Activated CD8-positive, alpha-beta memory T cell treated with anti-CD3 and anti-CD28 coated beads, Interleukin-2, amount 10 ng/mL, durations not matched to agents 7 days and 5 days (primary cell): ENCODE data around the gene ACP2. TPM values are rescaled to one million over a fixed set of nuclear protein-coding genes. Genes with fewer than 3 reads are reported as not detected.

Source experiments
- ATAC-seq: fragments of 150-1000 bp; cut with Tn5 transposase; one replicate; pipeline ENCODE4 v1.10.0; 2021; ENCODE audit warnings: moderate library complexity
- CTCF ChIA-PET: fragments of 350-600 bp; sonication (Branson Sonifier 250); formaldehyde crosslinking; loops from one replicate; lab custom pipeline; 2021; ENCODE audit warnings: antibody characterized with exemption; lab: Charles Lee
- DNase-seq: peaks from one replicate; pipeline ENCODE4 v3.0.0-alpha.2; 2020
- H3K27ac Mint-ChIP-seq: one replicate; pipeline ENCODE4 v1.8.0; 2021; ENCODE audit warnings: mild to moderate bottlenecking, mixed read lengths
- H3K27me3 Mint-ChIP-seq: one replicate; pipeline ENCODE4 v1.8.0; 2021; ENCODE audit warnings: mixed read lengths
- H3K36me3 Mint-ChIP-seq: one replicate; pipeline ENCODE4 v1.8.0; 2021; ENCODE audit warnings: mild to moderate bottlenecking, mixed read lengths
- H3K4me1 Mint-ChIP-seq: one replicate; pipeline ENCODE4 v1.8.0; 2021; ENCODE audit warnings: mixed read lengths
- H3K4me3 Mint-ChIP-seq: one replicate; pipeline ENCODE4 v1.8.0; 2021; ENCODE audit warnings: mild to moderate bottlenecking, moderate library complexity, mixed read lengths
- H3K9me3 Mint-ChIP-seq: one replicate; pipeline ENCODE4 v1.8.0; 2022; ENCODE audit warnings: low read depth, mixed read lengths
- total RNA-seq, 2 experiments: library from RNA; stranded (reverse); gene quantifications; one replicate each; pipeline ENCODE4 v1.2.3, GENCODE V29; 2021

The ACP2 gene
- total RNA-seq, 2 experiments from 2014 or later, result 26.0 to 29.7 TPM

DNA sequence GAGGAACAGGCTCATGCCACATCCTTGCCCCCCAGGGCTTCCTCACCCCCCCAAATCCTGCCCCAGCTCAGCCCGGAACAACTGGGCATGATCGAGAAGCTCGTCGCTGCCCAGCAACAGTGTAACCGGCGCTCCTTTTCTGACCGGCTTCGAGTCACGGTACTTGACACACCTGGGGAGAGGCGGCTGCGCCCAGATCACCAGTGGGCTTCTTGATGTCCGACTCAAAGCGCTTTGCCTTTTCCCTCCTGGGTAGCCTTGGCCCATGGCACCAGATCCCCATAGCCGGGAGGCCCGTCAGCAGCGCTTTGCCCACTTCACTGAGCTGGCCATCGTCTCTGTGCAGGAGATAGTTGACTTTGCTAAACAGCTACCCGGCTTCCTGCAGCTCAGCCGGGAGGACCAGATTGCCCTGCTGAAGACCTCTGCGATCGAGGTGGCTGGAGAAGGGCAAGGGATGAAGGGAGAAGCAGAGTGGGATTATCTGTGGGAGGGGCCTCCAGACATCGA lies 12.7 kb upstream of the ACP2 start:
- H3K9me3 Mint-ChIP-seq, result no peaks in the 10 kb centered on the region
- no peak overlapping the region for H3K27ac Mint-ChIP-seq
- H3K4me1 Mint-ChIP-seq, result peaks cover 28% of the 10 kb centered on the region
- H3K36me3 Mint-ChIP-seq, result no peaks in the 10 kb centered on the region
- H3K27me3 Mint-ChIP-seq, result no peaks in the 10 kb centered on the region
- H3K4me3 Mint-ChIP-seq, result no peak overlapping the region
- no peak for DNase-seq
- CTCF ChIA-PET, result interaction anchor here (4.2 kb wide), 1 partner anchor 47 kb away, joined by 21 read pairs; the partner anchor contains the start of gene DDB2
- no peak for ATAC-seq

DNA sequence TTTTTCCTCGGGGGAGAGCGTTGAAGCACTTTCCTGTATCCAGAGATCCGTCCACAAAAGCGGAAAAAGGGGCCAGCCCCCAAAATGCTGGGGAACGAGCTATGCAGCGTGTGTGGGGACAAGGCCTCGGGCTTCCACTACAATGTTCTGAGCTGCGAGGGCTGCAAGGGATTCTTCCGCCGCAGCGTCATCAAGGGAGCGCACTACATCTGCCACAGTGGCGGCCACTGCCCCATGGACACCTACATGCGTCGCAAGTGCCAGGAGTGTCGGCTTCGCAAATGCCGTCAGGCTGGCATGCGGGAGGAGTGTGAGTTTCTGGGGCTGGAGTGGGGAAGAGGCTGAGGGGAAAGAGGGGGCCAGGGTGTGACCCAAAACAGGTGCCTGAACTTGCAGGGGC lies 11.8 kb upstream of the ACP2 start:
- no peaks in the 10 kb centered on the region for H3K9me3 Mint-ChIP-seq
- ATAC-seq (no peak), DNase-seq (no peak)
- H3K27ac Mint-ChIP-seq, result no peak overlapping the region
- peaks cover 20% of the 10 kb centered on the region for H3K4me1 Mint-ChIP-seq
- H3K27me3 Mint-ChIP-seq, result no peaks in the 10 kb centered on the region
- CTCF ChIA-PET, result interaction anchor here (1.0 to 4.2 kb wide), 14 partner anchors 8 to 354 kb away, joined by 3 to 41 read pairs (median 9); partner anchors contain the start of genes ACP2, ARFGAP2 and DDB2
- no peaks in the 10 kb centered on the region for H3K36me3 Mint-ChIP-seq
- H3K4me3 Mint-ChIP-seq, result no peak overlapping the region

DNA sequence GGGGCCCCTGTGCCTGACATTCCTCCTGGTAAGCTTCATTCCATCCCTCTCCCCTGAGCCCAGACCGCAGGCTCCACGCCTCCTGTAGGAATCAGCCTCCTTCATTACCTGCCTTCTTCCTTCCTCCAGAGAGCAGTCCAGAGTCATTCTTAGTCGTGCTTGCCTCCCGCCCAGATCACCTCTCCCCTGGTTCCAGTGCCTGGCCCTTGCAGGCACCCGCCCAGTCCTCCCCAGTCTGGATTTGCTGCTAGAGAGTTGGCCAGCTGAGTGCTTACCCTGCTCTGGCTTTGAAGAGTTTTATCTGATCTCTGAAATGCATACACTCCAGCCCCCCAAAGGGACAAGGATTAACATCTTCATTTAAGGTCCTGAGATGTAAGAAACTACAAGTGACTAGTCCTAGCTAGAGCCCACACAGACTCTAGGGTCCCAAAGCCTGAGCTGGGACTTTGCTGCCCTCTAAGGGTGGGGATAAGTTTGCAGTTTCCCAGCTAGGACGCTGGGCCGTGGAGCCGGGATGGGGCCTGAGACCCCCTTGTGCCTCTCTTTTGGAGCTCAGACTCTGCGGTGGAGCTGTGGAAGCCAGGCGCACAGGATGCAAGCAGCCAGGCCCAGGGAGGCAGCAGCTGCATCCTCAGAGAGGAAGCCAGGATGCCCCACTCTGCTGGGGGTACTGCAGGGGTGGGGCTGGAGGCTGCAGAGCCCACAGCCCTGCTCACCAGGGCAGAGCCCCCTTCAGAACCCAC lies 10.8 kb upstream of the ACP2 start:
- Mint-ChIP-seq H3K27me3 (no peaks in the 10 kb centered on the region), H3K4me3 (no peak overlapping the region), H3K4me1 (peaks cover 11% of the 10 kb centered on the region), H3K36me3 (no peaks in the 10 kb centered on the region), H3K9me3 (no peaks in the 10 kb centered on the region), H3K27ac (no peak overlapping the region)
- ATAC-seq, result peak; percentile 84
- CTCF ChIA-PET, result interaction anchor here (0.6 to 4.2 kb wide), 30 partner anchors 9 to 353 kb away, joined by 3 to 41 read pairs (median 4); partner anchors contain the start of genes ACP2, ARFGAP2 and DDB2
- DNase-seq, result peak; percentile 57

DNA sequence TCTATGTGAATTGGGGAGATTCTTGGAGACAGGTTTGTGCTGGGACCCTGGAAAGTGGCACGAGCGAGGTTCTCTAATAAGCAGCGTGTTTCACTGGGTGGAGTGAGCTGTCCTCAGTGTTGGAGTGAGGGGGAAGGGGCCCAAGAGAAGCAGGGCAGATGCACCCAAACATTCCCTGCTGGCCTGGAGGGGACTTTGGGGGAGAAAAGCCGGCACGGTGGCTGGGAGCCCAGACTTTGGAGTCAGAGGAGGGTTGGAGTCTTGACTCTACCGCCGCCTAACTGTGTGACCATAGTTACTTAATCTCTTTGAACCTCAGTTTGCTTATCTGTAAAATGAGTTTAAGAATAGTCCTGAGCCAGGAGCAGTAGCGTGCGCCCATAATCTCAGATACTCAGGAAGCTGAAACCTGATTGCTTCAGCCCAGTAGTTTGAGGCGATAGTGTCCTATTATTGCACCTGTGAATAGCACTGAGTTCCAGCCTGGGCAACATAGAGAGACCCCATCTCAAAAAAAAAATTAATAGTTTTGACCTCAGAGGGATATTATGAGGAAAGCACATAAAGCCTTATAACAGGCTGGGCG lies 9.8 kb upstream of the ACP2 start:
- no peak overlapping the region for H3K4me3 Mint-ChIP-seq
- DNase-seq (no peak), ATAC-seq (no peak)
- H3K27ac Mint-ChIP-seq, result no peak overlapping the region
- H3K27me3 Mint-ChIP-seq, result no peaks in the 10 kb centered on the region
- CTCF ChIA-PET, result interaction anchor here (0.6 to 4.2 kb wide), 18 partner anchors 10 to 295 kb away, joined by 3 to 41 read pairs (median 7); partner anchors contain the start of genes ACP2, ARFGAP2 and DDB2
- H3K9me3 Mint-ChIP-seq, result no peaks in the 10 kb centered on the region
- H3K36me3 Mint-ChIP-seq, result no peaks in the 10 kb centered on the region
- peaks cover 9% of the 10 kb centered on the region for H3K4me1 Mint-ChIP-seq

DNA sequence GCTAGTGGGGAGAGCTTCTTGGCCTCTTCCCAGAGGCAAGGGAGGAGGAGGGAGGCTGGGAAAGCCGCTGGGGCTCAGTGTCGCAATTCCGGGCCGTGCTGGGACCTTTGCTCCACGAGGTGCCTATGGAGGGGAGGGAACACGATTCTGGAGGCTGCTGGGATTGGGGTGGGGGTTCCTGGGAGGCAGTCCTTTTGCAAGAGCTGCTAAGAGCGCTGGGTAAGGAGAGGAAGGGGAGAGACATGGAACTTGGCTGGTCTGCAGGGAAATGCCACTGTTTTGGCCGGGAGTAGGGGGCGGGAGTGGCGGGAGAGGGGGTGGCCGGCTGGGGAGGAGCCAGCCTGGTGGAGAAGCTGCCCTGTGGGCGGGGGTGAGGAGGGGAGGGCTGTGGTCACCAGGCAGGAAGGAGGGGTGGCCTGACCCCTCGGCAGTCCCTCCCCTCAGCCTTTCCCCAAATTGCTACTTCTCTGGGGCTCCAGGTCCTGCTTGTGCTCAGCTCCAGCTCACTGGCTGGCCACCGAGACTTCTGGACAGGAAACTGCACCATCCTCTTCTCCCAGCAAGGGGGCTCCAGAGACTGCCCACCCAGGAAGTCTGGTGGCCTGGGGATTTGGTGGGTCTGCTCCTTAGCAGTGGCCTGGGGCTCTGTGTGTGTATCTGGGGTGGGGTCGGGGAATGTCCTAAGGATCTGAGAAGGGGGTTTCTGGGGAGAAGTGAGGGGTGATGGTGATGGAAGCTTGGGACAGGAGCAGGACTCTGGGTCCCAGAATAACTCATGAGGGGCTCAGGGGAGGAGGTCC lies 9.1 kb upstream of the ACP2 start, which contains the start of gene NR1H3:
Gene NR1H3 (plus strand): TSS at position 480 of the 800 bp plus-strand sequence. CDS start 1,221 bp downstream, outside the sequence.
- Mint-ChIP-seq H3K4me1 (peaks cover 9% of the 10 kb centered on the region), H3K27me3 (no peaks in the 10 kb centered on the region), H3K9me3 (no peaks in the 10 kb centered on the region), H3K36me3 (no peaks in the 10 kb centered on the region), H3K27ac (no peak within 1 kb of the TSS), H3K4me3 (no peak within 1 kb of the TSS)
- CTCF ChIA-PET, result interaction anchor here (0.6 to 4.2 kb wide), 13 partner anchors 10 to 416 kb away, joined by 3 to 41 read pairs (median 6); partner anchors contain the start of genes ACP2, ARFGAP2 and DDB2
- ATAC-seq, result peak; percentile 41
- no peak for DNase-seq

DNA sequence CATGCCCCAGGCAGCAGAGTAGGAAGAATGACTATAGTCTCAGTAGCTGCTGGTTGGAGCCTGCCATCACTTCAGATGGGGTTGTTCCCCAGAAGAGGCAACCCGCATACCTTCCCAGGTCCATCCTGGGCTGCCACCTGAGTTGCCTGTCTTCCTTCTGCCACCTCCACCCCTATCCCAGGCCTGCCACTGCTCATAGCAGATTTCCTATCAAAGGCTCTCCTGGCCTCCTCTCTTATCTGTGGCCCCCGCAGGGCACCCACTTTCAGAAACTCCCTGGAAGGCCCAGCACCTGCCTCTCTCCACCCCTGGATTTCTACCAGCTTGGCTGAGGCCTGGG lies 8.5 kb upstream of the ACP2 start:
- no peaks in the 10 kb centered on the region for H3K36me3 Mint-ChIP-seq
- CTCF ChIA-PET, result interaction anchor here (0.9 to 3.9 kb wide), 3 partner anchors 9 to 152 kb away, joined by 3 to 32 read pairs (median 4); partner anchors contain the start of gene ACP2

DNA sequence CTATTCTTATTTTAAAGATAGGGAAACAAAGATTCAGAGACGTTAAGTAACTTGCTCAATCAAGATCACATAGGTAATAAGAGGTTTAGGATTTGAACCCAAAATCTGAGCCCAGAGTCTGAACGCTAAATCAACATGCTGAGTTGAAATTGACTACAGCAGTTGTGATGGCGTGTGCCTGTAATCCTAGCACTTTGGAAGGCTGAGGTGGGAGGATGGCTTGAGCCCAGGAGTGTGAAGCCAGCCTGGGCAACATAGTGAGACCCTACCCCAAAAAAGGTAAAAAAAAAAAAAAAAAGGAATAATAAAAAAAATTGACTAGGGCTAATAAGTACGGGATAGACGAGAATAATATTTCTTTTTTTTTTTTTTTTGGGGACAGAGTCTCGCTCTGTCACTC lies 7.8 kb upstream of the ACP2 start:
- Mint-ChIP-seq H3K36me3 (no peaks in the 10 kb centered on the region), H3K27me3 (no peaks in the 10 kb centered on the region), H3K4me1 (peaks cover 12% of the 10 kb centered on the region)

More for the DNA sequence above, 8.5 kb upstream of the ACP2 start:
- H3K27ac Mint-ChIP-seq, result no peak overlapping the region
- H3K27me3 Mint-ChIP-seq, result no peaks in the 10 kb centered on the region
- no peaks in the 10 kb centered on the region for H3K9me3 Mint-ChIP-seq
- DNase-seq, result no peak
- H3K4me3 Mint-ChIP-seq, result no peak overlapping the region
- peaks cover 9% of the 10 kb centered on the region for H3K4me1 Mint-ChIP-seq
- ATAC-seq, result no peak

DNA sequence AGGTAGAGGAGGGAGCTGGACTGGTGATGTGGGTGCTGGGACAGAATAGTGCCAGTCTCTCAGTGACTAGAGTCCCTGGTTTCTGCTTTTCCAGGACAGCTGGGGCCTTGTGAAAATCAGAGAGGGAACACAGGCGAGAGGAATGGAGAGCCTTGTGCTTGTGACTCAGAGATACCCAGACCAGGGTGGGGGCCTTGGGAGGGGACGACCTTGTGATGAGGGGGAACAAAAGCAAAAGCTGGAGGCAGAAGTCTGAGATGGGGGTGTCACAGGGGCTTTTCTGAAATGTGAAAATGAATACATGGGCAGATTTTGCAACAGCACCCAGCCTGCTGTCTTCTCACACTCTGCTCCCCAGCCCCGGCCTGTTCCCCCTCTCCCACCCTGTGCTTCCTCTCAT lies 5.8 kb upstream of the ACP2 start:
- no peak for ATAC-seq
- no peaks in the 10 kb centered on the region for H3K36me3 Mint-ChIP-seq
- H3K4me1 Mint-ChIP-seq, result peaks cover 15% of the 10 kb centered on the region
- no peaks in the 10 kb centered on the region for H3K27me3 Mint-ChIP-seq
- H3K9me3 Mint-ChIP-seq, result no peaks in the 10 kb centered on the region
- H3K4me3 Mint-ChIP-seq, result no peak overlapping the region
- CTCF ChIA-PET, result no interaction called here
- no peak overlapping the region for H3K27ac Mint-ChIP-seq
- no peak for DNase-seq

More for the DNA sequence above, 7.8 kb upstream of the ACP2 start:
- Mint-ChIP-seq H3K27ac (no peak overlapping the region), H3K4me3 (no peak overlapping the region), H3K9me3 (no peaks in the 10 kb centered on the region)
- CTCF ChIA-PET, result no interaction called here
- no peak for DNase-seq
- ATAC-seq, result no peak

DNA sequence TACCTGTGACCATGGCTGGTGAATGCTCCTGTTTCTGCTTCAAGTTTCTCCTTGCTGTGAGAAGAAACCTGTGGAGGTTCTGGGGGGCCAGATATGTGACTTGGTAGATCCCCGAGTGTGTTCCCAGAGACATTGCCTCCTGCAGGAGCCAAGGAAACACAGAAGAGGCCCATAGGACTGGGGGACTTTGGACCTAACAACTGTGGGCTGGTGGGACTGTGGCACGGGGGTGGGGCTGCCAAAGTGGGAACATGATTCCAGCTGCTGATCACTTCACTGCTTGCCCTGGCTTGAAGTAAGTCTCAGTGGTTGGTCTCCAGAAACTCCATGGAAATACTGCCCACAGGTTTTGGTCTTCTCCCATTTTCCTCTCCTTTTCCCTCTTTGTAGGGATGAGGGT lies 5.0 kb upstream of the ACP2 start:
- Mint-ChIP-seq H3K27ac (no peak overlapping the region), H3K36me3 (no peaks in the 10 kb centered on the region), H3K4me3 (no peak overlapping the region), H3K4me1 (peaks cover 14% of the 10 kb centered on the region), H3K9me3 (no peaks in the 10 kb centered on the region), H3K27me3 (no peaks in the 10 kb centered on the region)
- CTCF ChIA-PET, result interaction anchor here (1.3 kb wide), 1 partner anchor 10 kb away, joined by 4 read pairs; no protein-coding TSS in a partner anchor
- ATAC-seq, result no peak
- no peak for DNase-seq

DNA sequence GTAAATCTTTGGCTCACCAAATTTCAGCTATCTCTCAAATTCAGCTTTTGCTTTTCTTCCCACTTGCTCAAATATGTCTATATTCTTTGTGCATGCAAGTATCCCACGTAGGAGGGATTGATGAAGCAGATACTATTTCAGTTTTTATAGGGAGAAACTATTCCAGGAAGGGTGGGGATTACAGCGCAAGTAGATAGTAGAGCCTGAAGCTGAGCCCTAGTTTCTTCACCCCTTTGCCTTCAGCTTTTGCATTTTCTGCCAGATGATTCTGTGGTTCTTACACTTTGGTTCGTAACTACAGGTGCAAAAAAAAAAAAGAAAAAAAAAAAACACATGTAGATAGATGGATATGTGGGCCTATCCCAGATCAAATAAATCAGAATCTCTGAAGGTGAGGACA lies 3.1 kb upstream of the ACP2 start:
- Mint-ChIP-seq H3K27me3 (no peaks in the 10 kb centered on the region), H3K9me3 (no peaks in the 10 kb centered on the region), H3K4me1 (peaks cover 25% of the 10 kb centered on the region), H3K27ac (no peak overlapping the region), H3K36me3 (peaks cover 4% of the 10 kb centered on the region), H3K4me3 (no peak overlapping the region)
- no peak for ATAC-seq
- CTCF ChIA-PET, result interaction anchor here (1.0 to 1.7 kb wide), 2 partner anchors 37 to 46 kb away, joined by 3 to 5 read pairs; partner anchors contain the start of gene DDB2
- no peak for DNase-seq

DNA sequence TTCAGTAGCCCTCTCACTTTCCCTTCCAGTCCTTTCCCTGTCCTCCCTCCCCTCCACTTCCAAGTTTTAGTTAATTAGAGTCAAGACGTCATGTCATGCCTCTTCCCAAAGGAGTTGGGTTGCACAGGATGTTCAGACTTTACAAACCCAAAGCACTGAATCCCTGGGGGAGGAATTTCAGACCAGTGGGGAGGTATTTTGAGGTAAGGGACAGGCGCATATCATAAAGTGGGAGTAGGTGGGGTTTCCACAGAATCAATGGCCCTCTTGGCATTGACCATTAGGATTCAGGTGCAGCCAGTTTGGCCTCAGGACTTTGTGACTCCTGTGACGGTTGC lies 733 bp upstream of the ACP2 start:
- Mint-ChIP-seq H3K27ac (peak overlapping the region; percentile 94), H3K9me3 (no peaks in the 10 kb centered on the region), H3K36me3 (peaks cover 9% of the 10 kb centered on the region), H3K27me3 (no peaks in the 10 kb centered on the region), H3K4me3 (peak overlapping the region; percentile 89), H3K4me1 (peaks cover 29% of the 10 kb centered on the region)
- CTCF ChIA-PET, result interaction anchor here (1.0 to 3.4 kb wide), 6 partner anchors 9 to 163 kb away, joined by 6 to 32 read pairs (median 10); partner anchors contain the start of genes DDB2, MADD and NR1H3
- DNase-seq (no peak), ATAC-seq (no peak)

DNA sequence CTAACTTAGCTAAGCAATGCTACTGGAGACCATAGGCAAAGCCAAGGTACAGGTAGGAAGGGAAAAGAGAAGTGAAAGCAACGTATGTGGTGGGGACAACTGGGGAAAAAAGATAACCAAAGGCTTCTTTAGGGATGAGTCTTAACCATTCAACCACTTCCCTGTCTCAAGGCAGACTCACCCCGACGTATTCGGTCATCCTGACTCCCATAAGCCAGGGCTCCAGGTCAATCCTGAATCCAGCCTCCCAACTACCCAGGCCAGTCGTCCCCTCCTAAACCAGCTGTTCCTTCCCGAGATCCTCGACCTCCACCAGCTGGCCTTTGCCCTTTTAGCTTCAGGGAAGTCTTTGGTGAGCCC lies 330 bp downstream of the ACP2 start:
- no peaks in the 10 kb centered on the region for H3K9me3 Mint-ChIP-seq
- CTCF ChIA-PET, result interaction anchor here (0.9 to 3.4 kb wide), 10 partner anchors 11 to 164 kb away, joined by 3 to 32 read pairs (median 7); partner anchors contain the start of genes DDB2, MADD and NR1H3
- peak; percentile 35 for ATAC-seq

More for the DNA sequence above, 330 bp downstream of the ACP2 start:
- peaks cover 29% of the 10 kb centered on the region for H3K4me1 Mint-ChIP-seq
- peak overlapping the region; percentile 89 for H3K4me3 Mint-ChIP-seq
- DNase-seq, result no peak
- H3K27ac Mint-ChIP-seq, result peak overlapping the region; percentile 94
- peaks cover 11% of the 10 kb centered on the region for H3K36me3 Mint-ChIP-seq
- H3K27me3 Mint-ChIP-seq, result no peaks in the 10 kb centered on the region
